A673 (cell line): Measurements from ENCODE around the gene HNRNPD. TPM values are rescaled to one million over a fixed set of nuclear protein-coding genes. Genes with fewer than 3 reads are reported as not detected.

Experiments
- BruUV-seq: library from RNA; stranded (reverse); fragments of 400-500 nt; replicated peaks from 2 replicates; lab custom pipeline; 2021; lab: Mats Ljungman, UMichigan
- CTCF ChIA-PET: fragments of 300-600 bp; sonication (Branson Sonifier 250); formaldehyde crosslinking; loops from one replicate; lab custom pipeline; 2022; ENCODE audit warnings: antibody characterized with exemption; lab: Charles Lee
- POLR2A ChIA-PET: fragments of 300-600 bp; sonication (Branson Sonifier 250); formaldehyde crosslinking; loops from one replicate; lab custom pipeline; 2022; ENCODE audit warnings: antibody characterized with exemption; ENCODE audit not compliant: low non-redundant PET; lab: Charles Lee
- DNase-seq: peaks from one replicate; pipeline ENCODE4 v3.0.0-alpha.2; 2015; ENCODE audit warnings: low spot score
- H3K27ac ChIP-seq: fragments of 200-600 bp; sonication (generic); 2 replicates; pipeline ENCODE4 v1.5.1; 2016; ENCODE audit warnings: mixed run types, low read depth, mild to moderate bottlenecking, mixed read lengths, antibody characterized with exemption, low read length; ENCODE audit not compliant: poor library complexity, severe bottlenecking
- H3K27me3 ChIP-seq: fragments of 200-600 bp; sonication (generic); replicated peaks from 2 replicates; pipeline ENCODE4 v1.6.1; 2017; ENCODE audit warnings: mixed run types, low read depth, mild to moderate bottlenecking, mixed read lengths, antibody characterized with exemption, low read length; ENCODE audit not compliant: insufficient read depth, poor library complexity
- H3K36me3 ChIP-seq: fragments of 200-600 bp; sonication (generic); 2 replicates; pipeline ENCODE4 v1.6.1; 2016; ENCODE audit warnings: mixed run types, mild to moderate bottlenecking, mixed read lengths, antibody characterized with exemption, low read length; ENCODE audit not compliant: insufficient read depth, poor library complexity, severe bottlenecking
- H3K4me1 ChIP-seq: fragments of 200-600 bp; sonication (generic); 2 replicates; pipeline ENCODE4 v1.6.1; 2017; ENCODE audit warnings: mixed run types, mild to moderate bottlenecking, mixed read lengths, antibody characterized with exemption, low read length; ENCODE audit not compliant: insufficient read depth, poor library complexity, severe bottlenecking
- H3K4me3 ChIP-seq: fragments of 200-600 bp; sonication (generic); 2 replicates; pipeline ENCODE4 v1.5.1; 2016; ENCODE audit warnings: low read depth, mixed run types, mild to moderate bottlenecking, mixed read lengths, low read length; ENCODE audit not compliant: poor library complexity, severe bottlenecking
- H3K9me3 ChIP-seq: fragments of 200-600 bp; sonication (generic); 2 replicates; pipeline ENCODE4 v1.6.1; 2016; ENCODE audit warnings: mixed run types, low read depth, mild to moderate bottlenecking, mixed read lengths, antibody characterized with exemption, low read length; ENCODE audit not compliant: poor library complexity, severe bottlenecking
- CTCF ChIP-seq: fragments of 300-800, 200-600 bp; sonication (generic); conservative IDR thresholded peaks from 2 replicates; pipeline ENCODE4 v1.5.1; 2017; ENCODE audit warnings: low read depth, mild to moderate bottlenecking, antibody characterized with exemption, low read length, moderate library complexity, mixed read lengths
- EZH2 ChIP-seq: fragments of 200-600 bp; sonication (generic); IDR thresholded peaks from 2 replicates; pipeline ENCODE4 v1.6.1; 2017; ENCODE audit warnings: borderline replicate concordance, low read depth, mild to moderate bottlenecking, mixed read lengths, antibody characterized with exemption, low read length; ENCODE audit not compliant: poor library complexity, severe bottlenecking
- intact Hi-C: fragments of 100-400 bp; cut with micrococcal nuclease; formaldehyde crosslinking; loops from one replicate; pipeline ENCODE4 v1.10.0; 2022; ENCODE audit not compliant: unreplicated experiment
- total RNA-seq: library from RNA; stranded (reverse); gene quantifications from 2 replicates; pipeline ENCODE4 v1.2.3, GENCODE V29; 2021

HNRNPD gene
- total RNA-seq, 1 experiment from 2014 or later: 316 TPM

GRCh38 chr4:82382751-82383150, 9.0 kb upstream of the HNRNPD start:
- Histone ChIP-seq H3K27ac (no peak overlapping the region), H3K36me3 (no peaks in the 10 kb centered on the region), H3K27me3 (no peaks in the 10 kb centered on the region), H3K4me3 (no peak overlapping the region), H3K9me3 (no peaks in the 10 kb centered on the region), H3K4me1 (no peaks in the 10 kb centered on the region)
- CTCF ChIA-PET: no interaction called here
- no peak for DNase-seq
- intact Hi-C loops: no loop called here
- no TSS peak for BruUV-seq
- POLR2A ChIA-PET: no interaction called here
- no peak for TF ChIP-seq EZH2
- TF ChIP-seq CTCF: no peak

- no peak for DNase-seq
- H3K27ac ChIP-seq: no peak overlapping the region
- ChIA-PET CTCF (interaction anchor here (0.6 kb wide), 1 partner anchor 61 kb away, joined by 3 read pairs; no protein-coding TSS in a partner anchor), POLR2A (interaction anchor here (0.6 kb wide), 1 partner anchor 677 kb away, joined by 24 read pairs; no protein-coding TSS in a partner anchor)
- no TSS peak for BruUV-seq
- no peaks in the 10 kb centered on the region for H3K36me3 ChIP-seq
- H3K4me1 ChIP-seq: no peaks in the 10 kb centered on the region
- no peaks in the 10 kb centered on the region for H3K9me3 ChIP-seq
- H3K27me3 ChIP-seq: no peaks in the 10 kb centered on the region
- intact Hi-C loops: no loop called here
- TF ChIP-seq CTCF (no peak), EZH2 (no peak)
- H3K4me3 ChIP-seq: no peak overlapping the region
These were observed 8.0 kb upstream of the HNRNPD start for GRCh38 chr4:82381661-82382296.

GRCh38 chr4:82381235-82381634, 7.4 kb upstream of the HNRNPD start:
- intact Hi-C loops: no loop called here
- Histone ChIP-seq H3K4me3 (no peak overlapping the region), H3K27ac (no peak overlapping the region), H3K4me1 (no peaks in the 10 kb centered on the region), H3K27me3 (no peaks in the 10 kb centered on the region), H3K9me3 (no peaks in the 10 kb centered on the region), H3K36me3 (no peaks in the 10 kb centered on the region)
- no peak for DNase-seq
- no TSS peak for BruUV-seq
- CTCF ChIA-PET: interaction anchor here (0.6 kb wide), 1 partner anchor 62 kb away, joined by 3 read pairs; no protein-coding TSS in a partner anchor
- POLR2A ChIA-PET: interaction anchor here (0.6 kb wide), 1 partner anchor 16 kb away, joined by 7 read pairs; no protein-coding TSS in a partner anchor
- TF ChIP-seq CTCF (no peak), EZH2 (no peak)
